SK-N-SH (cell line): Measurements from ENCODE around the gene LONRF2. TPM values are rescaled to one million over a fixed set of nuclear protein-coding genes. Genes with fewer than 3 reads are reported as not detected.
A peak's percentile ranks its signal among the peaks of the same experiment; 100 is the strongest.

Experiments
- CTCF ChIA-PET: fragments of 300-600, 350-600 bp; formaldehyde crosslinking; extraction: SDS; loops from one replicate; lab custom pipeline; 2021; lab: Yijun Ruan, JAX
- POLR2A ChIA-PET: fragments of 350-600 bp; sonication (Branson Sonifier 250); formaldehyde crosslinking; extraction: SDS; loops from one replicate; lab custom pipeline; 2020; ENCODE audit warnings: antibody characterized with exemption, inconsistent platforms; lab: Yijun Ruan, JAX
- DNase-seq: peaks from one replicate; pipeline ENCODE4 v3.0.0; 2012
- H2AFZ ChIP-seq: fragments of 200-600 bp; sonication (generic); 2 replicates; pipeline ENCODE4 v1.8.1; 2016; ENCODE audit warnings: antibody characterized with exemption, mild to moderate bottlenecking, low read depth
- H3F3A ChIP-seq: fragments of 200-600 bp; sonication (generic); replicated peaks from 2 replicates; pipeline ENCODE3; 2016; ENCODE audit warnings: antibody characterized with exemption, mild to moderate bottlenecking; ENCODE audit not compliant: insufficient read depth
- H3K27ac ChIP-seq, 2 experiments: fragments of 200-500 bp in 1 of 2; fragments of 200-600 bp in 1 of 2; sonication (Bioruptor generic) in 1 of 2; sonication (generic), shearing (Covaris generic) in 1 of 2; 2 replicates each; pipeline versions ENCODE4 v1.5.1 to v1.6.1; 2014 to 2016; ENCODE audit warnings: low read depth in 2 of 2, inconsistent platforms in 1 of 2, low read length in 1 of 2, mild to moderate bottlenecking in 1 of 2, mixed read lengths in 1 of 2
- H3K27me3 ChIP-seq: fragments of 200-600 bp; sonication (generic), shearing (Covaris generic); 2 replicates; pipeline ENCODE4 v1.6.1; 2016; ENCODE audit warnings: mixed run types; ENCODE audit not compliant: insufficient read depth
- H3K36me3 ChIP-seq, 2 experiments: fragments of 200-500 bp in 1 of 2; fragments of 200-600 bp in 1 of 2; sonication (Bioruptor generic) in 1 of 2; sonication (generic) in 1 of 2; replicated peaks in 1 of 2; 2 replicates each; pipeline versions ENCODE3 to v1.5.1; 2014 to 2016; ENCODE audit warnings: low read length in 1 of 2, mild to moderate bottlenecking in 1 of 2; ENCODE audit not compliant: insufficient read depth in 2 of 2, control insufficient read depth in 1 of 2
- H3K4me1 ChIP-seq, 2 experiments: fragments of 200-500 bp in 1 of 2; fragments of 200-600 bp in 1 of 2; sonication (Bioruptor generic) in 1 of 2; sonication (generic), shearing (Covaris generic) in 1 of 2; 2 replicates each; pipeline versions ENCODE4 v1.5.1 to v1.6.1; 2014 to 2016; ENCODE audit warnings: low read depth in 1 of 2, low read length in 1 of 2, mixed run types in 1 of 2; ENCODE audit not compliant: insufficient read depth in 2 of 2, control insufficient read depth in 1 of 2
- H3K4me2 ChIP-seq: fragments of 200-600 bp; sonication (generic), shearing (Covaris generic); 2 replicates; pipeline ENCODE4 v1.6.1; 2017; ENCODE audit warnings: mixed run types
- H3K4me3 ChIP-seq, 2 experiments: fragments of 200-500 bp in 1 of 2; fragments of 200-600 bp in 1 of 2; sonication (Bioruptor generic) in 1 of 2; sonication (generic), shearing (Covaris generic) in 1 of 2; 2 replicates each; pipeline versions ENCODE4 v1.5.1 to v1.8.1; 2014 to 2016; ENCODE audit warnings: low read depth in 2 of 2, inconsistent platforms in 1 of 2, low read length in 1 of 2, mild to moderate bottlenecking in 1 of 2, mixed read lengths in 1 of 2, moderate library complexity in 1 of 2
- H3K79me2 ChIP-seq: fragments of 200-600 bp; sonication (generic); 2 replicates; pipeline ENCODE4 v1.8.1; 2017; ENCODE audit warnings: mild to moderate bottlenecking; ENCODE audit not compliant: insufficient read depth
- H3K9ac ChIP-seq: fragments of 200-600 bp; sonication (generic); 2 replicates; pipeline ENCODE4 v1.6.1; 2017; ENCODE audit warnings: mixed run types
- H3K9me2 ChIP-seq: fragments of 200-600 bp; sonication (generic); 2 replicates; pipeline ENCODE4 v1.6.1; 2017; ENCODE audit warnings: mixed run types
- H3K9me3 ChIP-seq: fragments of 200-600 bp; sonication (generic); 2 replicates; pipeline ENCODE4 v1.6.1; 2017; ENCODE audit warnings: mixed run types, mild to moderate bottlenecking, moderate library complexity
- H4K20me1 ChIP-seq: fragments of 200-600 bp; sonication (generic); 2 replicates; pipeline ENCODE4 v1.6.1; 2017; ENCODE audit warnings: mild to moderate bottlenecking, mixed run types; ENCODE audit not compliant: insufficient read depth
- CTCF ChIP-seq: fragments of 200-600 bp; sonication (generic); IDR thresholded peaks from 2 replicates; pipeline ENCODE4 v1.6.1; 2017; ENCODE audit warnings: antibody characterized with exemption, mild to moderate bottlenecking, moderate library complexity
- FOXJ3 ChIP-seq: sonication (generic); formaldehyde crosslinking; IDR thresholded peaks from 2 replicates; pipeline ENCODE4 v1.5.1; 2020; ENCODE audit warnings: mild to moderate bottlenecking, missing genetic modification reagents
- GABPA ChIP-seq: IDR thresholded peaks from 2 replicates; pipeline ENCODE4 v1.4.0; 2012; ENCODE audit warnings: low read depth, mild to moderate bottlenecking
- GATA2 ChIP-seq: sonication (generic); formaldehyde crosslinking; IDR thresholded peaks from 2 replicates; pipeline ENCODE4 v1.5.0; 2020; ENCODE audit warnings: mild to moderate bottlenecking, missing genetic modification reagents
- MAX ChIP-seq: IDR thresholded peaks from 2 replicates; pipeline ENCODE4 v1.4.0; 2012; ENCODE audit warnings: low read depth
- MEF2A ChIP-seq: IDR thresholded peaks from 2 replicates; pipeline ENCODE4 v1.4.0; 2012; ENCODE audit warnings: low read depth, borderline replicate concordance
- MXI1 ChIP-seq: IDR thresholded peaks from 2 replicates; pipeline ENCODE4 v1.6.1; 2012; ENCODE audit warnings: mild to moderate bottlenecking, low read depth, low read length, improper control_type of control experiment
- NFIC ChIP-seq: IDR thresholded peaks from 2 replicates; pipeline ENCODE4 v1.4.0; 2012; ENCODE audit warnings: borderline replicate concordance
- NRF1 ChIP-seq: IDR thresholded peaks from 2 replicates; pipeline ENCODE4 v1.6.1; 2012; ENCODE audit warnings: low read depth, mild to moderate bottlenecking, low read length
- POLR2AphosphoS5 ChIP-seq: IDR thresholded peaks from 2 replicates; pipeline ENCODE4 v1.6.1; 2012; ENCODE audit warnings: low read depth, low read length
- REST ChIP-seq: IDR thresholded peaks from 2 replicates; pipeline ENCODE4 v1.6.1; 2012; ENCODE audit warnings: mild to moderate bottlenecking, low read depth, low read length, moderate library complexity
- RXRA ChIP-seq: IDR thresholded peaks from 2 replicates; pipeline ENCODE4 v1.4.0; 2012; ENCODE audit warnings: low read depth, mild to moderate bottlenecking, borderline replicate concordance
- SMC3 ChIP-seq: IDR thresholded peaks from 2 replicates; pipeline ENCODE4 v1.6.1; 2012; ENCODE audit warnings: low read depth, low read length, improper control_type of control experiment
- TCF12 ChIP-seq: IDR thresholded peaks from 2 replicates; pipeline ENCODE4 v1.4.0; 2012
- TEAD4 ChIP-seq: IDR thresholded peaks from 2 replicates; pipeline ENCODE4 v1.4.0; 2012; ENCODE audit warnings: mild to moderate bottlenecking, borderline replicate concordance; ENCODE audit not compliant: insufficient read depth
- YY1 ChIP-seq: IDR thresholded peaks from 2 replicates; pipeline ENCODE4 v1.4.0; 2012; ENCODE audit warnings: low read depth, mild to moderate bottlenecking
- WGBS: methylation state at CpG from one replicate; pipeline ENCODE4 v1.1.6; 2017; ENCODE audit warnings: low lambda C conversion rate; 5-methylcytosine and 5-hydroxymethylcytosine counted together
- polyA plus RNA-seq, 3 experiments: library from polyadenylated mRNA; depleted of rRNA; stranded (reverse); fragments of >200 nt; gene quantifications; 2 replicates each; pipeline ENCODE4 v1.2.3, GENCODE V29; 2012

Gene LONRF2
- polyA plus RNA-seq, 1 of the 3 experiments (the other 2 are of a cell fraction): 2.0 TPM

GRCh38 chr2:100286318-100286717, 36.0 kb downstream of the LONRF2 start:
- DNase-seq: no peak
- no peaks in the 10 kb centered on the region for H3K36me3 ChIP-seq
- POLR2A ChIA-PET: no interaction called here
- H3K79me2 ChIP-seq: no peaks in the 10 kb centered on the region
- H3K4me1 ChIP-seq: peaks cover 12 to 46% of the 10 kb centered on the region in 2 experiments
- H3K27me3 ChIP-seq: no peaks in the 10 kb centered on the region
- H3K9ac ChIP-seq: no peak overlapping the region
- H2AFZ ChIP-seq: no peak overlapping the region
- CTCF ChIA-PET: interaction anchor here (0.7 to 4.4 kb wide), 3 partner anchors 24 to 1538 kb away, joined by 3 to 42 read pairs (median 5); no protein-coding TSS in a partner anchor
- H3K9me2 ChIP-seq: no peaks in the 10 kb centered on the region
- TF ChIP-seq MXI1 (no peak), NFIC (no peak), REST (no peak), FOXJ3 (no peak), YY1 (no peak), TCF12 (no peak), NRF1 (no peak), CTCF (no peak), TEAD4 (no peak), POLR2AphosphoS5 (no peak), MAX (no peak), RXRA (no peak), MEF2A (no peak), SMC3 (no peak), GABPA (no peak), GATA2 (CRISPR knock-in tag) (no peak)
- peak overlapping the region; percentile 12 to 85 for H3K27ac ChIP-seq
- no peaks in the 10 kb centered on the region for H4K20me1 ChIP-seq
- H3K9me3 ChIP-seq: no peaks in the 10 kb centered on the region
- WGBS: 86% methylated on average over 3 of the region's 3 CpGs
- H3F3A ChIP-seq: peaks cover 41% of the 10 kb centered on the region
- no peak overlapping the region for H3K4me3 ChIP-seq
- H3K4me2 ChIP-seq: peak overlapping the region; percentile 52
